Measurements from ENCODE around the gene BTN2A1. TPM values are rescaled to one million over a fixed set of nuclear protein-coding genes. Genes with fewer than 3 reads are reported as not detected.

Gene BTN2A1
- total RNA-seq, 3 donors from 2014 or later: 26.1 to 37.7 (median 29.1) TPM

GRCh38 chr6:26468829-26469228 is 11.1 kb downstream of the BTN2A1 start:
- TF ChIP-seq CTCF (IDR thresholded peaks at IDR 0.05): no peak
- DNase-seq (no peak), ATAC-seq (no peak)
- Histone ChIP-seq H3K36me3 (ENCODE audit: low read depth) (no peaks in the 10 kb centered on the region), H3K4me3 (no peak overlapping the region), H3K4me1 (ENCODE audit: low read depth) (peaks cover 4% of the 10 kb centered on the region), H3K9me3 (no peaks in the 10 kb centered on the region)
- intact Hi-C loops (cut with DNase I, micrococcal nuclease): no loop called here

- DNase-seq: no peak
- H3K4me1 ChIP-seq (ENCODE audit: low read depth): peaks cover 21% of the 10 kb centered on the region
- ATAC-seq: no peak
- no peaks in the 10 kb centered on the region for H3K9me3 ChIP-seq
- no peak for TF ChIP-seq CTCF (IDR thresholded peaks at IDR 0.05)
- no peak overlapping the region for H3K4me3 ChIP-seq
- H3K36me3 ChIP-seq (ENCODE audit: low read depth): peaks cover 4% of the 10 kb centered on the region
- intact Hi-C loops (cut with DNase I, micrococcal nuclease): no loop called here
Observed at GRCh38 chr6:26470643-26471042, 12.9 kb downstream of the BTN2A1 start.

GRCh38 chr6:26471970-26472369 is 14.2 kb downstream of the BTN2A1 start:
- peaks cover 21% of the 10 kb centered on the region for H3K4me1 ChIP-seq (ENCODE audit: low read depth)
- TF ChIP-seq CTCF (IDR thresholded peaks at IDR 0.05): no peak
- no peaks in the 10 kb centered on the region for H3K9me3 ChIP-seq
- intact Hi-C loops (cut with DNase I, micrococcal nuclease): no loop called here
- ATAC-seq: no peak
- no peak overlapping the region for H3K4me3 ChIP-seq
- peaks cover 4% of the 10 kb centered on the region for H3K36me3 ChIP-seq (ENCODE audit: low read depth)
- no peak for DNase-seq

- no peak overlapping the region for H3K4me3 ChIP-seq
- intact Hi-C loops (cut with DNase I, micrococcal nuclease): no loop called here
- TF ChIP-seq CTCF (IDR thresholded peaks at IDR 0.05): no peak
- H3K36me3 ChIP-seq (ENCODE audit: low read depth): peaks cover 4% of the 10 kb centered on the region
- no peaks in the 10 kb centered on the region for H3K9me3 ChIP-seq
- ATAC-seq (no peak), DNase-seq (no peak)
- peaks cover 21% of the 10 kb centered on the region for H3K4me1 ChIP-seq (ENCODE audit: low read depth)
Observed at GRCh38 chr6:26472549-26473290, 15.0 kb downstream of the BTN2A1 start.

GRCh38 chr6:26473429-26473757 is 15.6 kb downstream of the BTN2A1 start:
- TF ChIP-seq CTCF (IDR thresholded peaks at IDR 0.05): no peak
- Histone ChIP-seq H3K4me3 (peak overlapping the region; percentile 22), H3K36me3 (ENCODE audit: low read depth) (peaks cover 4% of the 10 kb centered on the region), H3K9me3 (no peaks in the 10 kb centered on the region), H3K4me1 (ENCODE audit: low read depth) (peaks cover 21% of the 10 kb centered on the region)
- intact Hi-C loops (cut with DNase I, micrococcal nuclease): no loop called here
- DNase-seq (no peak), ATAC-seq (no peak)
